OCI-LY7 (cell line): ENCODE measurements around the gene ABCA7.

ENCODE experiments used
- EZH2phosphoT487 ChIP-seq: fragments of 200-600 bp; sonication (generic); IDR thresholded peaks from 2 replicates; pipeline ENCODE4 v1.6.1; 2018; ENCODE audit warnings: low read depth, borderline replicate concordance, mild to moderate bottlenecking, mixed run types, antibody characterized with exemption, low read length, moderate library complexity, mixed read lengths
- TF ChIP-seq, protein P1 (sequence below): fragments of 200-600 bp; sonication (generic); conservative IDR thresholded peaks from 2 replicates; pipeline ENCODE4 v1.5.1; 2014; ENCODE audit warnings: mild to moderate bottlenecking, antibody characterized with exemption, low read length, moderate library complexity, mixed read lengths

DNA sequence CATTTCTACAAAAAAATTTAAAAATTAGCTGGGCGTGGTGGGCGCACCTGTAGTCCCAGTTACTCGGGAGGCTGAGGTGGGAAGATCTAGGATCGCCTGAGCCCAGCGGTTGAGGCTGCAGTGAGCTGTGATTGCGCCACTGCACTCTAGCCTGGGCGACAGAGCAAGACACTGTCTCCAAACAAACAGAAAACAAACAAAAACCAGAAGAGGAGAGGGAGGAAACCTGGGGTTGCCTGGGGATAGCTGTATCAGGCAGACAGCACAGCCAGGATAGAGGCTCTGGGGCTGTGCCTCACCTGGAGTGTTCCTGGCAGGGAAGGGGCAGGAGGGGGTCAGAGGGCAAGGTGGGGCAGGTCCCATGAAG lies 57.9 kb downstream of the ABCA7 start:
- TF ChIP-seq, protein P1, sequence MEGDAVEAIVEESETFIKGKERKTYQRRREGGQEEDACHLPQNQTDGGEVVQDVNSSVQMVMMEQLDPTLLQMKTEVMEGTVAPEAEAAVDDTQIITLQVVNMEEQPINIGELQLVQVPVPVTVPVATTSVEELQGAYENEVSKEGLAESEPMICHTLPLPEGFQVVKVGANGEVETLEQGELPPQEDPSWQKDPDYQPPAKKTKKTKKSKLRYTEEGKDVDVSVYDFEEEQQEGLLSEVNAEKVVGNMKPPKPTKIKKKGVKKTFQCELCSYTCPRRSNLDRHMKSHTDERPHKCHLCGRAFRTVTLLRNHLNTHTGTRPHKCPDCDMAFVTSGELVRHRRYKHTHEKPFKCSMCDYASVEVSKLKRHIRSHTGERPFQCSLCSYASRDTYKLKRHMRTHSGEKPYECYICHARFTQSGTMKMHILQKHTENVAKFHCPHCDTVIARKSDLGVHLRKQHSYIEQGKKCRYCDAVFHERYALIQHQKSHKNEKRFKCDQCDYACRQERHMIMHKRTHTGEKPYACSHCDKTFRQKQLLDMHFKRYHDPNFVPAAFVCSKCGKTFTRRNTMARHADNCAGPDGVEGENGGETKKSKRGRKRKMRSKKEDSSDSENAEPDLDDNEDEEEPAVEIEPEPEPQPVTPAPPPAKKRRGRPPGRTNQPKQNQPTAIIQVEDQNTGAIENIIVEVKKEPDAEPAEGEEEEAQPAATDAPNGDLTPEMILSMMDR = no peak
- no peak for TF ChIP-seq EZH2phosphoT487
